Suppressor macrophage (primary cell): ENCODE results near the gene CDC42EP3.

Experiments used
- DNase-seq, 4 experiments: peaks; one replicate each; pipeline ENCODE4 v3.0.0-alpha.2; 2020 to 2022
- total RNA-seq, 17 experiments: gene quantifications; one replicate each; lab custom pipeline; 2026; ENCODE audit warnings: mixed read lengths in 6 of 17, inconsistent platforms in 3 of 17; lab: John Stamatoyannopoulos, UW

The CDC42EP3 gene
- 26.6 to 106 (median 42.1) reads per million in 17 experiments for total RNA-seq

- DNase-seq, result peak; percentile 21 to 79 (median 60)
Observed at GRCh38 chr2:37671009-37671815, at the start of gene CDC42EP3. CDC42EP3 (minus strand) TSS chr2:37671642; CDS start chr2:37646587, 25,055 bp downstream.

DNA sequence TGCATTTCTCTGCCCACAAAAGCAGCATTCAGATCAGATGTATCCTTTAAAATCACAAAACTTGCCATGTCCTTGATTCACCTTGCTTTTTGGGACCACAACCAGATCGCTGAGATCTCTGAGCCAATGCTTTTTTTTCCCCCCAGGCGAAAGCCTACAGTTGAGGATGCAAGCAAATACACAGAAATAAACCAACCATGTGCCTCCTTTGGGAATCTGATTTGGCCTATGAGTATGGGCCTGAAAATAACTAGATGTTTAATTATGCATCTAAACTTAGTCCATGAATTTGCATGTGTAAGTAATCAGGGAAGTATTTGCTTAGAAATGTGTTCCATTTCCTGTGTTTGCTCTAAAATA, 49.7 kb upstream of the CDC42EP3 start:
- DNase-seq, result no peak

DNA sequence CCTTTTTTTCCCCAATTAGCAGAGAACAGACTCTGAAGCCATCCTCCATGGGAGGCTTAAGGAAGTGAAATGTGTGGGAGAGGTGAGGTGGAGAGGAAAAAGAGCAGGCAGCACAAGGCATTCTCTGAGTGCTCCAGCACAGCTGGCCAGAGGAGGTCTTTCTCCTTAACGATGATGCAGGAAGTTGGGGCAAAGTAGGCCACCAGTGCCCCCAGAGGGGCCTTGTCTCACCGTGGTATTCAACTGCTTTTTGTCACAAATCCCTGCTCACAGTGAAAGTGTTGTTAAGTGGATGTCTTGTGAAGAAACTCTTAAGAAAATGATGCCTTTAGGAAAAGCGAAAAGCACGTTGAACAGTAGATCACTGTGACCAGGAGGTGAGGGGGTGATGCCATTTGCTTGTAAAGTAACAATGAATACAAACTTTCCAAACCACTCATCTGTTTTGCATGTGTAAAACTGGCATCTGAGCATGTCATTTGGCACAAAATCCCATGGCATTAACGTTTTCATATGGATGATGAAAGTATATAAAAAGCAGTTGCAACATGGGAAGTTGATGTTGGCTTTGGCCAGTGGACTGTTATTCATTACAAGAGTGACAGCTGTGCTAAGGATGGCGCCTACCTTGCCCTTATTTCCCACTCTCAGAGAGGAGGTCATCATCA, 49.2 kb upstream of the CDC42EP3 start:
- peak in 1 of 4 experiments; percentile 22 for DNase-seq

DNA sequence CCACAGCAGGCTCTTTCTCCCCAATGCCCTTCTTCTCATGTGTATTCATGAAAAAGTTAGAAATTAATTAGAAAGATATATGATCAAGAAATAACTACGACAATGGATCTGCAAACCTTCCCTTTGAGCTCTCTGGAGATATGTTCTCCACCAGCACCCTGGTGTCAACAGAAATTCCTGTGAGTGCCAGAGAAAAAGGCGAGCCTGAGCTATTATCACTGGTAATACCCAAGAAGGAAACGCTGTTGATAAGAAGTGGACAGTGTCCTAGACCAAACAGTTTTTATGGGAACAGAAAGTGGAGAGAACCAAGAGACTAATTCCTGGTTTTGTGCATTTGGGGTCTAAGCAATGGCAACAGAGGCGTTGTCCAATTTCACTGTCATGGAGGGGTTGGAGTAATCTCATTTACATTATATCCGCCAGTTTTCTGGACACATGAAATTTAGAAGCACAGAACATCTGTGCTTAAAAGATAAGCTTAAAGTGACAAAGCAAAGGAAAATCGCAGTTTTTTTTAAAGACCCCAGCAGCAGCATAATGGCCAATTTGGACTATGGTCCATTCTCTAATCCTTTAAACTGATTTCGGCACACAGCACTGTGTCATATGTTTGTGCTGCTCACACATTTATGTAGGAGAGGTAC, 47.2 kb upstream of the CDC42EP3 start:
- no peak for DNase-seq

GRCh38 chr2:37713258-37713700, 41.8 kb upstream of the CDC42EP3 start:
- DNase-seq, result peak; percentile 29 to 62 (median 34)

DNA sequence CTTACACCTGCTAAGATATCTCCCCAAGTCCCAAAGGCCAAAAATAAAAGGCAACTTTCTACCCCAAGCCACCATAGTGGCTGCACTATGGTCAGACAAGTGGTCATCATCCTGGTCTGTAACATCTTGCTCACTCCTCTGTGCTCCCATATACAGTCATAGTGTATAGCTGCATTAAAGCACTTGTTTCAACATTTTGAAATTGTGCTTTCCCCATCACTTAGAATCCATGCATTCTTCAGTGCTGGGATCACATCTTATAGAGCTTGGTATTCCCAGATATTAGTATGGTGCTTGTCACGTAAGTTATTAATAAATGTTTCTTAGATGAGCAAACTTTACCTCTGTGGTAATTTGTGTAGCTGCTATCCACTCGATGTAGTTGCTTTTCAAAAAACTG, 40.4 kb upstream of the CDC42EP3 start:
- DNase-seq, result no peak

DNA sequence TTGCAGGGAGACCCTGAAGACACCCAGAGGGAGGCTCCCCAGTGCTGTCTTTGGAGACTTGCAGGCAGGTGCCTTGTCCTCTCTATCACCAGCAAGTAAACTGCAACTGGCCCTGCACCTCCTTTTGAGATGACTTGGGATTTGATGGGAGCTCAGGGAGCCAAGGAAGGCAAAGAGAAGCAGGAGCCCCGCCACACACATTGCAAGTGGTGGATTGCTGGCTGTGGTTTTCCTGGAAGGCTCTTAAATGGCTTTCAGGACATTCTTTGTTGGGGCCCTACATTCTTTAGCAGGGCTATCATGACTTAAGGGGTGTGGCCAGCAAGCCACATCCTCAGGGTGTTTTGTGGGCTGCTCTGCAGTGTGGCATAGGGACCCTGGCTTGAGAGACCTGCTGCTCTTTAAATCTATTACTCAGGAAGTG, 39.9 kb upstream of the CDC42EP3 start:
- no peak for DNase-seq

- DNase-seq, result no peak
Observed at GRCh38 chr2:37709111-37709510, 37.7 kb upstream of the CDC42EP3 start.

DNA sequence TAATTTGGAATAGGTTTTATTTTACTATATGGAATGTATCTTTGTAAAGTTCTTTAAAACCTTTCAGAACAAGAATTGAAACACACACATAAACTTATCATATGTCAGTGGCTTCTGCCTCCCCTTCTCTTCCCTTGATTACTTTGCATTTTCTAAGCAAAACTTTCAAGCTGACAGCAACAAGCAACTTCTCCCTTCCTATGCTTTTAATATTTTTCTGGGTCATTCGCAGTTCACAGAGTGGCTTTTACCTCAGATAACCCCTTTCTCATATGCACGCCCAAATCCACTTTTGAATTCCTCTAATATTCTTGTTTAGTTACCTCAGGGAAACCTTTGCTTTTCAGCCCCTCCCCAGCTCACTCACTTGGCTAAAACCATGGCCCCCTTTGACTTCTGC, 36.7 kb upstream of the CDC42EP3 start:
- DNase-seq, result peak; percentile 25 to 68 (median 42)

GRCh38 chr2:37707393-37707792, 36.0 kb upstream of the CDC42EP3 start:
- DNase-seq, result no peak

DNA sequence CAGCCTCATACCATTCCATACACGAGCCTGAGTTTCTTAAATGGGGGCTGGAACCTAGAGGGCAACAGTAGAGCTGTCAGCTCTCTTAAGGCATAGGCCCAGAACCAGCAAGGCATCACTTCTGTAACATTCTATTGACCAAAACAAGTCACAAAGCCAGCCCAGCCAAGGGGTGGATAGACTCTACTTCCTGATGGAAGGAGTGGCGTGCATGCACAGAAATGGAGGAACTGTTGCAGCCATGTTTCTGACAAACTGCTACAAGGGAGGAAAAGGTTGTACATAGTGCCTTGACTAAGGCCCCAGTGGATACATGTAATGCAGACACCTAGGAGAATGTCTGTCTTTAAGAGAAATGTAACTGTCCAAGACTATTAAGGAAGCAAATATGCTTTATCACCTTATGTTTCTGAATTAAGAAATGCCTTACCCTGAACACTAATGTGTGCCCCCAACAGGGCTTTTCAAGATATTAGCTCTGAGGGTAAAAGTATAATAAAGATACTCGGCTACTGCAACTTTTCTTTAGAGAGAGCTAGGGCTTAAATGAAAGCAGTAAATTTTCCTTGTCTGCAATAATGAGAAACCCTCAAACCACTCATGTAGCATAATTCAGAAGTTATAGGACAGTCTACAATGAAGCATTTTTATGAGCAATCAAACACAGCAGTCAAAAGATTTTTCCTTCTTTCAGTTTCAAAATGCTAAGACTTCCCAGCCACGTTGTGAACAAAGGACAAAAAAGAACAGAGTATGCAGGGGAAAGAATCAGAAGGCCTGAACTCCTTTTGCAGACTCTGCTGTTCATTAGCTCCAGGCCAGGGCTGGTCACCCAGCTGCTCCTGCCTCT, 35.1 kb upstream of the CDC42EP3 start:
- DNase-seq, result peak in 3 of 4 experiments; percentile 24 to 44 (median 36)

DNA sequence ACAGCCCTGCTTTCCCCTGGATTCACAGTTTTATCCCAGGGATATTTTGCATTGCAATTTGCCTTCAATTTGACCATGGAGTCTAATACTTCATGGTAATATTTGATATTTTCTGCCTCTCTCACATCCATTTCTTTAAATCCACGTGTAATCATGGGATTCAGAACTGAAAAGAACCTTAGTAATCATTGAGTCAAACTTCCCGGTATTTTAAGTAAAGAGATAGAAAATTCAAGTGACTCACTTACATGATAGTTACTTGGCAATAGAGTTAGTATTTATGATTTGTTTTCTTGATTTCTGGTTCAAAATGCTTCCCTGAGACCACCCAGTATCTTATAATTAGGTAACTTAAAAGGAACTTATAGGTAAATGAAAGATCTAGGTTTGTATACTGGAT, 33.7 kb upstream of the CDC42EP3 start:
- DNase-seq, result no peak

GRCh38 chr2:37698931-37699481, 27.6 kb upstream of the CDC42EP3 start:
- no peak for DNase-seq

DNA sequence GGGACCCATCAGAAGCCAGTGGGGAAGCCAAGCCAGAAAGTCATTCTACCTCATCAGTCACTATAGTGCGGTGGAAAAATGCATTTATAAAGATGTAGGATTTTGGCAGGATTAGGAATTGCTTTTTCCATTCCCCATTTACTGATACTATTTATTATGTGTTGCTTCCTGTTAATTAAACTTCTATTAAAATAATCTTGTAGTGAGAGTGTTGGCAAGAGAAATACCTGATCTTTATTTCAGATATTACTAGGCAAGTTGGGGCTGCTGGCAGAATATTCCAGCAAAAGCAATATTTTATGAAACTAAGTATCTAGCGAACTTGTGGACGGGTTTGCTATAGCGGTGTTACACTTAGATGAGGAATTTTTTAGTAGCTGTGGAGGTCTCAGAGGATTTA, 23.9 kb upstream of the CDC42EP3 start:
- DNase-seq, result no peak

- no peak for DNase-seq
Observed at GRCh38 chr2:37692711-37693110, 21.3 kb upstream of the CDC42EP3 start.

- DNase-seq, result no peak
Observed at GRCh38 chr2:37689751-37690150, 18.3 kb upstream of the CDC42EP3 start.

DNA sequence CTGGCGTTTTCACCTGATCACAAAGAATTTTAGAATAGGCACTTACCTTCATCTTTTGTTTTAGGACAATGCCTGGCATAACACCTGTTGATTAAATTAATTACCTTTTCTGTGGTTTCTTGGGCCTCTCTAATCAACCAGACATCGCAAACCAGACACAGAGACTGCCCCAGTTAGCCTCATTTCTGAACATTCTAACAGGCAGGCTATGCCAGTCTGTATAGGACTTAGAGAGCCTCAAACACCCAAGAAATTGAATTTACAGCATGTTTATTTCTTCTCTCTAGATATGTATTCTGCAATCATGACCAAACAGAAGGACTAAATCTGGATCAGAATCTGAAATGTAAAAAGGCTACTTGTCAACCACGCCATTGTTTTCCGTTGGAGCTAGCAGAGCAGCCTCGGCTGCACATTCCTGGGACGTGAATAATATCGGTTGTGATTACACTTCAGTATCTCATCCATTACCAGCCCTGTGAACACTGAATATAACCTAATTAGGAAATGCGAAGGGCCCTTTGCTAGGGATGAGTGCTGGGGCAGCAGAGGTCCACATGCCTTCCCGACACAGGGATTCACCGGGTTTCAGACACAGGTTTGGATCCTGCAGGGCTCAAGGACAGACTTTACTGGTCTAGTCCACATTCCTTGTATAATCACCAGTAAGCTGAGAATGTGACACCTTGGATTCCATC, 17.5 kb upstream of the CDC42EP3 start:
- no peak for DNase-seq

GRCh38 chr2:37686792-37687526, 15.5 kb upstream of the CDC42EP3 start:
- no peak for DNase-seq

GRCh38 chr2:37684809-37685208, 13.4 kb upstream of the CDC42EP3 start:
- DNase-seq, result no peak

DNA sequence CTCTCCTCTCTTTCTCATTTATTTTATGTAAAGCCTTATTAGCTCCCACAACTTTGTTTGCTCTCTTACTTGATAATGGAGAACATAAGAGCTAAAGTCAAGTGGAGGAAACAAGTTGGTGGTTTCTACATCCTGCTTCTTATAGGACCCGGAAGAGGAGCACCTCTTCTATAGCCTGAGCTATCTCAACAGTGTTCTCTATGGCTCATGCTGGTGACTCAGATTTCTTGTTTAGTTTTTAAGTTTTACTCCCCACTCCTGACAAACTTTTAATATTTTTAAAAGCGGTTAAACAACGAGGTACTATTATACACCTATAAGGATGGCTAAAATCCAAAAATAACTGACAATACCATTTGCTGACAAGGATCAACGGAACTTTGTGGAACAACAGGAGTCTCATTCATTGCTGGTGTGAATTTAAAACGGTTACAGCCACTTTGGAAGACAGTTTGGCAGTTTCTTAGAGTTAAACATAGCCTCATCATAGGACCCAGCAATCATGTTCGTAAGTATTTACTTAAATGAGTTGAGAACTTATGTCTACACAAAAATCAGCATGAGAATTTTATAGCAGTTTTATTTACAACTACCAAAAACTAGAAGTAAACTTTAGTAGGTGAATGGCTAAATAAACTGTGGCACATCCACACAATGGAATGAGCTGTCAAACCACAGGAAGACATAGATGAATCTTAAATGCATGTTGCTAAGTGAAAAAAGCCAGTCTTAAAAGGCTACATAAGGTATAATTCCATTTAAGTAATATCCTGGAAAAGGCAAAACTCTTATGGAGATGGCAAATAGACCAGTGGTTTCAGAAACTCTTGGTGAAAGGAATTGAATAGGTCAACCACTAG, 12.7 kb upstream of the CDC42EP3 start:
- DNase-seq, result peak in 2 of 4 experiments; percentile 42 to 55
